HG02571 (cell line): Measurements from ENCODE around the gene SELENOO.
"Not testable (repeated sequence)": the region's sequence is repeated elsewhere in the genome, so short reads cannot be mapped to it uniquely, and the experiment has no call there.

ENCODE experiments used
- ATAC-seq: cut with Tn5 transposase; IDR thresholded peaks from one replicate; pipeline ENCODE4 v1.9.1; 2021; ENCODE audit warnings: mild to moderate bottlenecking, moderate library complexity; ENCODE audit not compliant: unreplicated experiment

Gene SELENOO

DNA sequence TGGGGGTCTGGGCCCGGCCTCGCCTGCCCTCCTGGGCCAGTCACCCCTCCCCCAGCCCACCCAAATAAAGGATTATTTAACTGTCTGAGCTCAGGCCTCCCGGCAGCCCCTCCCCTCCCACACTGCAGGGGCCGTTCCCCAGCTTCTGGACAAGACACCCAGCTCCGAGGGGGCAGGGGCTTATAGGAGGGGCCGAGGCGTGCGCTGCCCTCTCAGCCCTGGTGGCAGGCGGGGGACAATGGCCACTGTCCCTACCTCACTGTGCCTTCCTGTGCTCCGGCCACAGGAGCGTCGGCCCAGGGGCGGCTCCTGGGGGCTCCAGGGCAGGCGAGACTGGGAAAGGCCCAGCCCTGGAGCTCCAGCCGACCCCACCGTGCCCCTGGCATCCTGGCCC, 2.2 kb upstream of the SELENOO start:
- no peak for ATAC-seq

DNA sequence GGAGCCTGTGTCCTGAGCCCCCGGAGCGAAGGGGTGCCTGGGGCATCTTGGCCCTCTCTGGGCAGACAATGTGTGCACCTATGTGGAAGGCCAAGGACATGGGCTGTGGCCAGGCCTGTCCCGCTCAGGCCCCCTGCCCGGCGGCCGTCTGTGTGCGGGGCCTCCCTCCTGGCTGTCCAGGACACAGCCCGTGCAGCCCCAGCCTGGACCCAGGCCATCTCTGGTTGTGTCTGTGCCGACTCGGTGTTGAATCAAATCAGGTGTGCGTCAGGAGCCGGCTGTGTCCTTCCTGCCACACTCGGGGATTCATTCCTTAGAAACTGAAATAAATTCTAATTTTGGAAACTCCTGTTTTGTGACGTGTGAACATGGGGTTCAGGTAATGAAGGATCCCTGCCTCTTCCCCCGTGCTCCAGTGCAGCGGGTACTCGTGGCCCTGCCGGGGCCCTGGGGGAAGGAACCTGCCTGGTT, 1.5 kb upstream of the SELENOO start:
- no peak for ATAC-seq

DNA sequence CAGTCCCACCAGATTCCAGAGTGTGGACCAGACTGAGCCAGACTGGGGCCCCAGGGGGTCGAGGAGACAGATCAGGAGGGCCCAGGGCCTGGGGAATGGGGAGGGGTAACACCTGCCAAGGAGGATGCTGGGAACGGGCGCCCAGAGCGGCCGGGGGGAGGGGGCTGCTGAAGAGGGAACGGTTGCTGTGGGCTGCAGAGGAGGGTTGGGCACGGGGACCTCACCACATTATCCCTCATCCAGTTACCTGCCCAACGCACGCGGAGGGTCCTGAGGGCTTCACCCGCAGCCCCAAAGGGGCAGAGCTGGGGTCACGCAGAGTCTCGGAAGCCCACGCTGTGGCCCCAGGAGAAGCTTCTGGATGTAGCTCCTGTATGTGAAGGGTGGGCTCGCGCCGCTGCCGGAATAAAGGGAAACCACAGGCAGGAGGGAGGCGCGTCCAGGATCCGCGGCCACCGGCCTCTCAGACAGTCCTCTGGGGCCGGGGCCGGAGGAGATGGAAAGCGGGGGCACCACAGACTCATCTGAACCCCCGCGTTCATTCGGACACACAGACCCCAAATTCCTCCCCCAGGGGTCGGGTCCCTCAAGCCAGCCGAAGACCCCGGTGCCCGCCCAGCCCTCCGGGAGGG, 866 bp upstream of the SELENOO start:
- ATAC-seq = no peak

DNA sequence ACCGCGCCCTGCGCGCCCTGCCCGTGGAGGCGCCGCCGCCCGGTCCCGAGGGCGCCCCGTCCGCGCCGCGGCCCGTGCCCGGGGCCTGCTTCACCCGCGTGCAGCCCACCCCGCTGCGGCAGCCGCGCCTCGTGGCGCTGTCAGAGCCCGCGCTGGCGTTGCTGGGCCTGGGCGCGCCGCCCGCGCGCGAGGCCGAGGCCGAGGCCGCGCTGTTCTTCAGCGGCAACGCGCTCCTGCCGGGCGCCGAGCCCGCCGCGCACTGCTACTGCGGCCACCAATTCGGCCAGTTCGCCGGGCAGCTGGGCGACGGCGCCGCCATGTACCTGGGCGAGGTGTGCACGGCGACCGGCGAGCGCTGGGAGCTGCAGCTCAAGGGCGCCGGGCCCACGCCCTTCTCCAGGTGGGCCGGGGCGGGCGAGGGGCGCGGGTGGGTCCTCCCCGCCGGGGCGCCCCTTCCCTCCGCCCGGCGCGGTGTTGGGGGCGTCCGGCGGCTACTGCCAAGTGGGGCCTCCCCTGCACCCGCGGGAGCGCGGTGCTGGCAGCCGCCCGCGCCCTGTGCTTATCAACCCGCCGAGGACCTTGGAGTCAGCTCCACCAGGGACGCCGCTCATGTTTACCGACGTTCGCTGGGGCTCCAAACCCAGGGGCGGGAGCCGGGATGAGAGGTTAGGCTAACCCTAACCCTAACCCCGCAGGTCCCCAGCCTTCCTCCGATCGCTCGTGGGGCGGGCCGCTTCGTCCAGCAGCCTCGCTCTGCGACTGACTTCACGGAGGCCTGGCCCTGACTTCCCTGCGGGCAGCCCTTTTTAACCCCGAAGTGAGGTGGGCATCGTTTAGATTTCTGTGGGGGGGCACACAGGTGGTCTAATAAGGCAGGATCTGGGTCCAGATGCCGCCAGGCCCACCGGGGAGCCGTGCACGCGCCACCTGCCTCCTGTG, 649 bp downstream of the SELENOO start:
- peak; percentile 27 for ATAC-seq

DNA sequence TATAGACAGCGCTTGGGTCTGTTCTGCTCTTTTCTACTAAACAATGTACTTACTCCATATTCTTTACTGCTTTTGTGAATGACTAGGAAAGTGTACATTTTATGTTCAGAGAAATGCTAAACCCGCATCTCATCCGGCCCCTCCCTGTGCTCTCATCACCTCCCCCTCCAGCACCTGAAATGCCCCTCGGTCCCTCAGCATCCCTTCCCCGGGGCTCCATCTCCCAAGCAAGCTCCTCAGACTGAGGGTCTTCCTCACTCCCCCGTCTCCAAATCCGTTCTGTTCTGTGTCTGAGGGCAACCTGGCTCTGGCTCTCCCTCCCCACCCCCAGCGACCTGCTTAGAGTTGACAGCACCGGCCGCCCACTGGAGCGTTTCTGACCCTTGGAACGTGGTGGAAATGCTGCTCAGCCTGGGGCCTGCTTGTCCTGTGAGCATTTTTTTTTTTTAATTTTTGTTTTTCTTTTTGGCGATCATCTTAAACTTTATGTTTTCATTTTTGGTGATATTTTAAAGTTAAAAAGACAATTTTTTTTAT, 1.4 kb downstream of the SELENOO start:
- no peak for ATAC-seq

DNA sequence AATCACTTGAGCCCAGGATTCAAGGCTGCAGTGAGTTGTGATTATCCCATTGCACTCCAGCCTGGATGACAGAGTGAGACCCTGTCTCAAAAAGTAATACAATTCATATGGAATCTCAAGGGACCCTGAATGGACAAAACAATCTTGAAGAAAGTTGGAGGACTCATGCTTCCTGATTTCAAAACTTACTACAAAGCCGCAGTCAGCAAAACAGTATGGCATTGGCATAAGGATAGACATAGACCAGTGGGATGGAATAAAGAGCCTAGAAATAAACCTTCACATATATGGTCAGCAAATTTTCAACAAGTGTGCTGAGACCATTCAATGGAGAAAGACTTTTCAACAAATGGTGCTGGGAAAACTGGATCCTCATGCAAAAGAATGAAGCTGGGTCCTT, 2.5 kb downstream of the SELENOO start:
- no peak for ATAC-seq

DNA sequence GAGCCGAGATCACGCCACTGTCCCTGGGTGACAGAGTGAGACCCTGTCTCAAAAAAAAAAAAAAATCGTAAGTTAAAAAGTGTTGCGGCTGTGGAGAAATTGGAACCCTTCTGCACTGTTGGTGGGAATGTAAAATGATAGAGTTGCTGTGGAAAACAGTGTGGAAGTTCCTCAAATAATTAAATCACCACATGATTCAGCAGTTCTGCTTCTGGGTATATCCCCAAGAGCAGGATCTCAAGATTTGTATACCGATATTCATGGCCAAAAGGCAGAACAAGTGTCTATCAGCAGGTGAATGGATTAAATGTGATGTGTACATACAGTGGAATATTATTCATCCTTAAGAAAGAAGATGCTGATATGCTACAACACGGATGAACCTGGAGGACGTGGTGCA, 3.8 kb downstream of the SELENOO start:
- ATAC-seq = no peak

DNA sequence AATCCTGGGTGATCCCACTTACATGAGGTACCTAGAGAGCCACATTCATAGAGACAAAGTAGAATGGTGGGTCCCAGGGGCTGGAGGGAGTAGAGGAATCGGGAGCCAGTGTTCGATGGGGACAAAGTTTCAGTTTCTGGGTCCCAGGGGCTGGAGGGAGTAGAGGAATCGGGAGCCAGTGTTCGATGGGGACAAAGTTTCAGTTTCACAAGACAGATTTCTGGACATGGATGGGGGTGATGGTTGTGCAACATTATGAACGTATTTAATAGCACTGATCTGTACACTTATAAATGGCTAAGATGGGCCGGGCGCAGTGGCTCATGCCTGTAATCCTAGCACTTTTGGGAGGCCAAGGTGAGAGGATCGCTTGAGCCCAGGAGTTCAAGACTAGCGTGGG, 4.2 kb downstream of the SELENOO start:
- ATAC-seq = not testable (repeated sequence)

DNA sequence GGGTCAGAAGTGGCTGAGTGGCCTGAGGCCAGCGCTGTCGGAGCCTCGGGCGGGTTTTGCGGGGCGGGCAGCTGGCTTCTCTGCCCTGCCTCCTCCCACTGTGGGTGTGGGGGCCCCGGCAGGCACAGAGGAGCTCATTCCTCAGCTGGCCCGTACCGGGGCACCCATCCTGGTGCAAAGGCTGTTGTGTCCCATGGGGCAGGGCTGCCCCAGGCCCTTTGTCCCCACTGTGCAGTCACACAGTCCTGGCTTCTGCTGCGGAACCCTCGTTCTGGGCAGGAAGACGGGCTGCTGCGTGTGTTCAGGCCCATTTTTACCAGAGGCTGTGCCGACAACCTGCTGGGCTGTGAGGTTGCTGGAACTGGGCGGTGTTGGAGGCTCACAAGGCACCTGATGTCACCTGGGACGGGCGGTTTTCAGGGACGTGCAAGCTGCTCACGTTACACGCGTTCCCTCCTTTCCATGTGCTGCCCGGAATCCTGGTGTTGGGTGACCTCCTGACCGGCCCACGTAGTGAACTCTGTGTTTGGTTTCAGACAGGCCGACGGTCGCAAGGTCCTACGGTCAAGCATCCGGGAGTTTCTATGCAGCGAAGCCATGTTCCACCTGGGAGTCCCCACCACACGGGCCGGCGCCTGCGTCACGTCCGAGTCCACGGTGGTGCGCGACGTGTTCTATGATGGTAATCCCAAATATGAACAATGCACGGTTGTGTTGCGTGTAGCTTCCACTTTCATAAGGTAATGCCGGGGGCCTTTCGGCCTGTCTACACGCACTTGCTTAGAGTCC, 5.2 kb downstream of the SELENOO start:
- no peak for ATAC-seq

DNA sequence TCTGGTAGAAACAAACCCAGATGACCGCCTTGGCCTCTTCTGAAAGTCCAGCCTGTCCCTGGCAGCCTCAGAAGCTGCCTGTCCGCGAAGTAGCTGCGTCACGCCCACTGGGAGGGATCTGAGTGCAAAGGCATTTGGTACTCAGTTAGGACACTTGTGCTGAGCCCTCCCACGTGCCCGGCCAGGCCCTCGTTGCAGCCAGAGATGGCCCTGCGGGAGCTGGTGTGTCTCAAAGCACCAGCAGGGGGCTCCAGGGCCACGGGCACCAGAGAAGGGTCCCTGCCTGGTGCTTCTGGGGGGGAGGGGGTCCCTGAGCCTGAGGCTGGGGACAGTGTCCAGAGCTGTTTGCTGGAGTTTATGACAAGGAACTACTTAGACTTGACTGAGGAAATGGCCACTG, 5.8 kb downstream of the SELENOO start:
- no peak for ATAC-seq

DNA sequence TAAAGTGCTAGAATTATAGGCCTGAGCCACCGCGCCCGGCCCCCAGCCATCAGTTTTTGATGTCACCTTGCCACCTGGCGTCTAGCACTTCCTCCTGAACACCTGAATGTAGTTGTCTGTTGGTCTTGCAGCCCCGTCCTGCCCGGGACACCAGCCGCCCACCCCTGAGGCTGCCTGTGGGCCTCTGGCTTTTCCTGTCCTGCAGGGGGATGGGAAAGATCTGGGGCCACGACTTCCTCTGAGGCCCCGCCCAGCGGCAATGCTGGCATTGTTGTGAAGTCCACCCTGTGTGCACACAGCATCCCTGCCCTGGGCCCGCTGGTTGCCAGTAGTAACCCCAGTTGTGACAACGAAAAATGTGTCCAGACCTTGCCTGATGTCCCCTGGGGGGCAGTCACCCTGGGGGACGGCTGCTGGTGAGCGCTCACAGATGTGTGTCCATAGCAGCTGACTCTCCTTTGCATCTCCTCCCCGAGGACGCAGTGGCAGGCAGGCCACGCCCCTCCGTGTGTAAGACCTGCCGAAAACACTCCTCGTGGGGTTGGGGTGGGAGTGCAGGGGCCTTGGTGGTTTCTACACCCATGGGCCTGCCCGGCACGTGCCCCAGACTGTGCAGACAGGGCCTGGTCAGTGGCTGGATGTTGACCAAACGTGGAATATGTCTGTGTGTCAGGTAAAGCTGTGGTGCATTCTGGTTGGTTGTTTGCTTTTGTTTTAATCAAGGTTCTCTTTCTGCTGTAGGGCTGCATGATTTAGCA, 6.8 kb downstream of the SELENOO start:
- no peak for ATAC-seq

DNA sequence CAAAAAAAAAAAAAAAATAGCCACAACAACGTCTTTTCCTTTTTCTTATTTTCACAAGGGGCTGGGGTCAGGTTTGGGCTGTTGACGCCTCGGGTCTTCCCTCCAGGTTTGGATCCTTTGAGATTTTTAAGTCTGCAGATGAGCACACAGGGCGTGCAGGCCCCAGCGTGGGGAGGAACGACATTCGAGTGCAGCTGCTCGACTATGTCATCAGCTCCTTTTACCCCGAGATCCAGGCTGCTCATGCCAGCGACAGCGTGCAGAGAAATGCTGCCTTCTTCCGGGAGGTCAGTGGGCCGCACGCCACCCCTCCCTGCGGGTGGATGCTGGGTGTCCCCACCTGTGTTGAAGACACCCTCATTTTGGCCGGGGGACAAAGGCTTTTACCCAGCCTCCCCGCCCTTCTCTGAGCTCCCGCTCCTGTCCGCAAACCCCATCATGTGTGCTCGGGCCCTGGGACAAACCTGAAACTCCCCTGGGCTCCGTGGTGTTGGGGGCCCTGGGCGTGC, 7.7 kb downstream of the SELENOO start:
- ATAC-seq = no peak

DNA sequence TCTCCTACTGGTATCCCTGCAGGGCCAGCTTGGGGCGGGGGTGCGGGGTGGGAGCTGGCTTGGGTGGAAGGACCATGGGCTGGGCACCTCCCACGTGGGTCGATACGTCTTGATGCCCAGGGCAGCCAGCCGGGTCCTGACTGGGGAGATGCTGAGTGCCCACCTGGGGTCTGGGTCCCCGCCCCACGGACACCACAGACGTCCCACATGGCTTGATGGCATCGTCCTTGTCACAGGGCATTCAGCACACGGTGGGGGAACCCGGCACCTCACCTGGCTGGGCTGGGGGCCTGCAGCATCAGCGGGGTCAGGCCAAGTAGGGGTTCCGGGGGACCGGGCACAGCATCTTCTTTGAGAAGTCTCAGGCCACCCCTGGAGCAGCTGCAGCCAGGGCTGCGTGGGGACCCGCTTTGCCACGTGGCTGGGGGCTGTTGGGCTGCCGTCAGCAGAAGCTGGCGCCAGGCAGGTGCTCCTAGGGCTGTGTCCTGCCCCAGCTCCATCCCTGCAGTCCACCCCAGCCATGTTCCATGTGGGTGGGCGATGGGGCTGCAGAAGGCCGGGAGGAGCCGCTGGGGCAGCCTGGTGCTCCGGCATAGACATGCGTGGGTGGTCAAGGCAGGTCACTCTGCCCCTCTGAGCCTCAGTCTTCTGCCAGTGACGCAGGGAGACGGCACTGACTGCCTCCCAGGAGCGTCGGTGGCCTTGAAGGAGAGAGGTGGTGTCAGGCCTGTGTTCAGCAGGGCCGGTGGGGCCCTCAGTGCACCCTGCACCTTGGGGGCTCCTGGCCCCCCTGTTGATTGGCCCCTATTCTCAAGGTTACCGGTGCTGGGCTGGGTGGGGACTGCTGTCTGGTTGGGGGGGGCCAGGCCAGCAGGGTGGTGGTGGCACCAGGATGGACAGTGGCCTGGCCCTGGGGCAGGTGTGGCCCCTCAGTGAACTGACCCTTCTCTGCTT, 8.4 kb downstream of the SELENOO start:
- ATAC-seq = no peak

DNA sequence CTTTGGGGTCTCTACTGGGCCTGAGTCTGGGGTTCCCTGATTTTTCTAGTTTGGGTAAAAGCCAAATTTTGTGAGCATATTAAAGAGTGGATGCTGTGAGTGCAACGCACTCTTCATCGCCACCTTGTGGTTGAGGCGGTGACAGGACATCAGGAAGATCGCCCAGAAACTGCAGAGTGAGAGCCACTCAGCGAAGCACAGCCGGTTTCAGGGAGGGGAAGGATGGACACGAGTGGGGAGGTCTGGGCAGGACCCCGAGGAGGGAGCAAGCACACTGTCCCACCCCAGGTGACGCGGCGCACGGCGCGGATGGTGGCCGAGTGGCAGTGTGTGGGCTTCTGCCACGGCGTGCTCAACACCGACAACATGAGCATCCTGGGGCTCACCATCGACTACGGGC, 9.1 kb downstream of the SELENOO start:
- no peak for ATAC-seq

DNA sequence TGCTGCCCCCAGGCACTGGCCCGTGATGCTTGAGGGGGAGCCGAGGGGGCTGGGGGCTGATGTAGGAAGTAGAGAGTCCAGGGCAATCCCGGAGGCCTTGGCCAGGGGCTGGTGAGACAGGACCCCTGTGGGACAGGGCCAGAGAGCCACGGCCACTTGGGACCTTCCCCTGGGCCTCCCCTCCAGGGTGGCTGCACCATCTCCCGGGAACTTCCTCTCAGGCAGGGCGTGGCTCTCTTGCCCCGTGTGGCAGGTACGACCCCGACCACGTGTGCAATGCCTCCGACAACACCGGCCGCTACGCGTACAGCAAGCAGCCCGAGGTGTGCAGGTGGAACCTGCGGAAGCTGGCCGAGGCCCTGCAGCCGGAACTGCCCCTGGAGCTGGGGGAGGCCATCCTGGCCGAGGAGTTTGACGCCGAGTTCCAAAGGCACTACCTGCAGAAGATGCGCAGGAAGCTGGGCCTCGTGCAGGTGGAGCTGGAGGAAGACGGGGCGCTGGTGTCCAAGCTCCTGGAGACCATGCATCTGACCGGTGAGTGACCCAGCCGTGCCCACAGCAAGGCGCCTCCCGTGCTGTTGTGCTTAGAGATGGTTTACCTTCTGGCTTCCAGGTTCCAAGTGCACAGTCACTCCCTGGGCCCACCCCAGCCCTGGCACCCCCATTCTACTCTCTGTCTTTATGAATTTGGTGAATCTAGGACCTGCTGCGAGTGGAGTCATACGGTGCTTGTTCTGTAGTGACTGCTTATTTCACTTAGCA, 9.7 kb downstream of the SELENOO start:
- no peak for ATAC-seq

DNA sequence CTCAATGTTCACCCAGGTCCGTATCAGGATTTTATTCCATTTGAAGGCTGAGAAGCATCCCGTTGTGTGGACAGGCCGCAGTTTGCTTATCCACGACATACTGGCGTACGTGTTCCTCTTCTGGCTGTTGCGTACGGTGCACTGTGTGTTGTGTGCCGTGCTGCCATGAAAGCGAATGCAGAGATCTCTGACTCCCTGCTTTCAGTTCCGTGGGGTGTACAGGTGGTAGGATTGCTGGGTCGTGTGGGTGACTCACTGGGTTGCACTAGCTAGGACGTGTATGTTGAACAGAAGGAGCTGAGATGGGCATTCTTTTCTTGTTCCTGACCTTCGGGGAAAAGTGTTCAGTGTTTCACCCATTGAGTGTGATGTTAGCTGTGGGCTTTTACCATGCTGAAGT, 10.3 kb downstream of the SELENOO start:
- ATAC-seq = no peak

DNA sequence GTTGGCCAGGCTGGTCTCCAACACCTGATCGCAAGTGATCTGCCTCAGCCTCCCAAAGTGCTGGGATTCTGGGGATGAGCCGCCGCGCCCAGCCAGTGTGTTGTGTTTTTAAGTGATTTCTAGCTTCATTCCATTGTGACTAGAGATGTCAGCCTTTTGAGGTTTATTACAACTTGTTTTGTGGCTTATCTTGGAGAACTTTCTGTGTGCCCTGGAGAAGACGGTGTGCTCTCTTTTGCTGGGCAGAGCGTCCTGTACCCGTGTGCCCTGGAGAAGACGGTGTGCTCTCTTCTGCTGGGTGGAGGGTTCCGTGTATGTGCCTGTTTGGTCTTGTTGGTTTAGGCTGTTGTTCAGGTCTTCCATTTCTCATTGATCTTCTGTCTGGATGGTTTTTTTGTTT, 12.5 kb downstream of the SELENOO start:
- ATAC-seq = no peak

DNA sequence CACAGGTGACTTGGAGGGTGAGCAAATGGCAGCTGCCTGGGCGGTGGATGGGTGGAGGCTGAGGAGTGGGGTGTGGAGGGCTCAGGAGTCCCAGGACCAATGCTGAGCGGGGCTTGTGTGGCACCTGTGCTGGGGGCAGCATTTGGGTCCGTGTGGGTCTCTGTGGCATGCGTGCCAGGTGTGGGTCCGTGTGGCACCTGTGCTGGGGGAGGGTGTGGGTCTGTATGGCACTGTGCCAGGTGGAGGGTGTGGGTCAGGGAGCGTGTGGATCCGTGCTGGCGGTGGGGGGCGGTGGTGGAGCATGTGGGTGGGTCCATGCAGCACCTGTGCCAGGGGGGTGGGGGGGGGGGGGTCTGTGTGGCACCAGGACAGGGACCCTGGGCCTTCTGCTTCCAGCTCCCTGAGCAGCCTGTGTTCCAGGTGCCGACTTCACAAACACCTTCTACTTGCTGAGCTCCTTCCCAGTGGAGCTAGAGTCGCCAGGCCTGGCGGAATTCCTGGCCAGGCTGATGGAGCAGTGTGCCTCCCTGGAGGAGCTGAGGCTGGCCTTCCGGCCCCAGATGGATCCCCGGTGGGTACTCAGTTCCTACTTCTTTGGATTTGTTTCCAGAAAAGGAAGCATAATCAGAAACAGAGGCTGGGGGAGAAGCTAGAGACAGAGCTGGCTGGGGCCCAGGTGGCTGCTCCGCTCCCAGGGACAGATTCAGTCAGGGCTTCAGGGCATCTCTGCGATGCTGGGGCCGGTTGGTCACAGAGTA, 14.7 kb downstream of the SELENOO start:
- no peak for ATAC-seq
